Left lung (tissue), 10 donors: ENCODE data around the gene MPPED1. TPM values are rescaled to one million over a fixed set of nuclear protein-coding genes. Genes with fewer than 3 reads are reported as not detected.

Source experiments
- ATAC-seq: fragments of 200-7000 bp; cut with Tn5 transposase; one replicate; pipeline ENCODE4 v1.9.1; 2020; ENCODE audit warnings: moderate library complexity
- DNase-seq, 4 donors: peaks; one replicate each; pipeline ENCODE4 v3.0.0-alpha.2; 2013 to 2020
- H3K27ac ChIP-seq, 2 donors: fragments of 200-600 bp; sonication (generic) in 1 of 2; one replicate each; pipeline versions ENCODE4 v1.5.0 to v1.8.0; 2020 to 2021
- H3K27me3 ChIP-seq, 2 donors: fragments of 200-600 bp; sonication (generic) in 1 of 2; one replicate each; pipeline versions ENCODE4 v1.5.0 to v1.8.0; 2020 to 2021
- H3K36me3 ChIP-seq, 2 donors: fragments of 200-600 bp; sonication (generic) in 1 of 2; one replicate each; pipeline versions ENCODE4 v1.5.0 to v1.8.0; 2020 to 2021
- H3K4me1 ChIP-seq, 2 donors: fragments of 200-600 bp; one replicate each; pipeline ENCODE4 v1.8.0; 2021
- H3K4me3 ChIP-seq, 2 donors: fragments of 200-600 bp; sonication (generic) in 1 of 2; one replicate each; pipeline versions ENCODE4 v1.5.0 to v1.8.0; 2020 to 2021; ENCODE audit warnings: mild to moderate bottlenecking in 1 of 2
- H3K9me3 ChIP-seq, 2 donors: fragments of 200-600 bp; sonication (generic) in 1 of 2; one replicate each; pipeline versions ENCODE4 v1.5.0 to v1.8.0; 2020 to 2021
- intact Hi-C, 2 donors: fragments of 100-400 bp; cut with DNase I; formaldehyde crosslinking; loops; one replicate each; pipeline versions ENCODE4 v1.11.2 to v1.14.2; 2022
- polyA plus RNA-seq, 6 donors: library from polyadenylated mRNA; unstranded; fragments of 120-200 nt; gene quantifications; one replicate each; pipeline ENCODE4 v1.2.1, GENCODE V29; 2013; ENCODE audit not compliant: insufficient read length in 6 of 6
- total RNA-seq, 2 donors: library from RNA; stranded (reverse); fragmentation: NEBNext Ultra II Directional; extraction: Animal tissue kit (Norgen Biotek cat#: 25700); gene quantifications; one replicate each; pipeline ENCODE4 v1.2.1, GENCODE V29; 2021
- TF ChIP-seq, protein P1 (sequence below), 2 donors: fragments of 200-600 bp; sonication (generic) in 1 of 2; IDR thresholded peaks; one replicate each; pipeline versions ENCODE4 v1.5.0 to v1.8.0; 2021; ENCODE audit warnings: antibody characterized with exemption in 2 of 2
- donor health status: DM: no; HTN: yes; CAD: no.
- donor health status: DM: no; HTN: no; CAD: no.

MPPED1 gene
- total and polyA plus RNA-seq, 8 donors = 0.37 to 0.67 (median 0.52) TPM; not detected in 2

DNA sequence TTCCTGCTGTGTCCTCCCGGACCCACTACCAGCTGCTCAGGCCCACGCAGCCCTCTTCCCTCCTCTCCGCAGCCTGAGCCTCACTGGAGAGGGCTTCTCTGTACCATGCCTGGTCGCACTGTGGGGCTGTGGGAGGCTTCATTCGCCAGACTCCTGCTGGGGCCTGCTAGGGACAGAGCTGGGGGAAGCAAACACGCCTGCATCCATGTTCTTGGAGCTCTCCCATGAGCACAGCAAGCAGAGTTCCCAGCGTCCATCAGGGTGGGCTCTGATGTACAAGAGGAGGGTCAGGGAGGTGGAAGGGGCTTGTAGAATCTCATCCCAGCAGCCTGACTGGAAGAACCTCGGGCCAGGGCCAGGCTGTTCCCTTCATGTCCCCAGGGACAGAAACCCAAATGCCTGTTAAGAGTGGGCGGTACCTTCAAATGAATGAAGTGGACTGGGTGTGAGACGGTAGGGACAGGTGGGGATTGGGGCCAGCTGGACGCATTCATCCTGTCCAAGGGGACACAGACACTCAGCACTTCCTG lies 59.9 kb downstream of the MPPED1 start:
- Histone ChIP-seq H3K27ac (no peak overlapping the region), H3K27me3 (peaks cover 0 to 56% of the 10 kb centered on the region in 2 donors), H3K4me3 (no peak overlapping the region), H3K9me3 (no peaks in the 10 kb centered on the region), H3K4me1 (no peaks in the 10 kb centered on the region), H3K36me3 (no peaks in the 10 kb centered on the region)
- TF ChIP-seq, protein P1, sequence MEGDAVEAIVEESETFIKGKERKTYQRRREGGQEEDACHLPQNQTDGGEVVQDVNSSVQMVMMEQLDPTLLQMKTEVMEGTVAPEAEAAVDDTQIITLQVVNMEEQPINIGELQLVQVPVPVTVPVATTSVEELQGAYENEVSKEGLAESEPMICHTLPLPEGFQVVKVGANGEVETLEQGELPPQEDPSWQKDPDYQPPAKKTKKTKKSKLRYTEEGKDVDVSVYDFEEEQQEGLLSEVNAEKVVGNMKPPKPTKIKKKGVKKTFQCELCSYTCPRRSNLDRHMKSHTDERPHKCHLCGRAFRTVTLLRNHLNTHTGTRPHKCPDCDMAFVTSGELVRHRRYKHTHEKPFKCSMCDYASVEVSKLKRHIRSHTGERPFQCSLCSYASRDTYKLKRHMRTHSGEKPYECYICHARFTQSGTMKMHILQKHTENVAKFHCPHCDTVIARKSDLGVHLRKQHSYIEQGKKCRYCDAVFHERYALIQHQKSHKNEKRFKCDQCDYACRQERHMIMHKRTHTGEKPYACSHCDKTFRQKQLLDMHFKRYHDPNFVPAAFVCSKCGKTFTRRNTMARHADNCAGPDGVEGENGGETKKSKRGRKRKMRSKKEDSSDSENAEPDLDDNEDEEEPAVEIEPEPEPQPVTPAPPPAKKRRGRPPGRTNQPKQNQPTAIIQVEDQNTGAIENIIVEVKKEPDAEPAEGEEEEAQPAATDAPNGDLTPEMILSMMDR (IDR thresholded peaks at IDR 0.05) = no peak
- DNase-seq = no peak
- ATAC-seq = no peak
- intact Hi-C loops = no loop called here

DNA sequence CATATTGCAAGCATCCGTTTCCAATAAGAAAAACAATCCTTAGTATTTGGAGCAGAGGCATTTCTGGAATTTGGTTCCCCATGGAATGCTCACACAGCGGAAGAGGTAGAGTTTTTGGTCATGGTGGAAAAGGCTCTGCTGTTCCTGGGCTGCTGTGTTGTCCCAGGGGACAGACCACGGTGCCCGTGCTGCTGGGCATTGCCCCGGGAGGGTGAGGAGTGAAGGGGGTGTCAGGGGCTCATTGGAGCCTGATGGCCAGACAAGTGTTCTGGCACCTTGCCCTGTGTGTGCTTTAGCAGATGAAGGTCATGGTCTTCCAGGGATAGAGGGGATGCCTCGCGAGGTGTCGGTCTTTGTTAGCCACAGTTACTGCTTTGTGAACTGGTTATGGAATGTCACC lies 61.2 kb downstream of the MPPED1 start:
- DNase-seq (no peak), ATAC-seq (no peak)
- Histone ChIP-seq H3K4me3 (no peak overlapping the region), H3K27ac (no peak overlapping the region), H3K9me3 (no peaks in the 10 kb centered on the region), H3K4me1 (no peaks in the 10 kb centered on the region), H3K36me3 (no peaks in the 10 kb centered on the region), H3K27me3 (peaks cover 0 to 42% of the 10 kb centered on the region in 2 donors)
- intact Hi-C loops = no loop called here
- TF ChIP-seq, protein P1 (IDR thresholded peaks at IDR 0.05) = no peak

DNA sequence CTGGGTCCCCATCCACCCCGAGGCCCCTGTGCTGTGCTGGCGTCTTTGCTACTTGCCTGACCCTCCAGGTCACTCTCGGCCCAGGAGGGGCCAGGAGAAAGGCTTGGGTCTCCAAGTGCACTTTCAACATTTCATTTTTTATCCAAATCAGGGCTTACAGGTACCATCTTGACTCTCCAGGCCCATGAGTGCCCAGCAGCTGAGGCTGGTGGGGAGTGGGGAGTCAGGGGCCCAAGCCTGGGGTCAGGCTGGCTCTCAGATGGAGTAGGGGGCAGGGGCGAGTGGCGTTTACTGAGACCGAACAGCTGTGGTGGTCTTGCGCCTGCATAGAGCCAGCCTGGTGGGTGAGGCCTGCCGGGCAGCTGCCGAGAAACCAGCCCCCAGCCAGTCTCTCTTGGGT lies 61.6 kb downstream of the MPPED1 start:
- Histone ChIP-seq H3K27ac (no peak overlapping the region), H3K4me3 (no peak overlapping the region), H3K4me1 (no peaks in the 10 kb centered on the region), H3K27me3 (peaks cover 0 to 38% of the 10 kb centered on the region in 2 donors), H3K9me3 (no peaks in the 10 kb centered on the region), H3K36me3 (no peaks in the 10 kb centered on the region)
- intact Hi-C loops = no loop called here
- DNase-seq (no peak), ATAC-seq (no peak)
- TF ChIP-seq, protein P1 (IDR thresholded peaks at IDR 0.05) = no peak

DNA sequence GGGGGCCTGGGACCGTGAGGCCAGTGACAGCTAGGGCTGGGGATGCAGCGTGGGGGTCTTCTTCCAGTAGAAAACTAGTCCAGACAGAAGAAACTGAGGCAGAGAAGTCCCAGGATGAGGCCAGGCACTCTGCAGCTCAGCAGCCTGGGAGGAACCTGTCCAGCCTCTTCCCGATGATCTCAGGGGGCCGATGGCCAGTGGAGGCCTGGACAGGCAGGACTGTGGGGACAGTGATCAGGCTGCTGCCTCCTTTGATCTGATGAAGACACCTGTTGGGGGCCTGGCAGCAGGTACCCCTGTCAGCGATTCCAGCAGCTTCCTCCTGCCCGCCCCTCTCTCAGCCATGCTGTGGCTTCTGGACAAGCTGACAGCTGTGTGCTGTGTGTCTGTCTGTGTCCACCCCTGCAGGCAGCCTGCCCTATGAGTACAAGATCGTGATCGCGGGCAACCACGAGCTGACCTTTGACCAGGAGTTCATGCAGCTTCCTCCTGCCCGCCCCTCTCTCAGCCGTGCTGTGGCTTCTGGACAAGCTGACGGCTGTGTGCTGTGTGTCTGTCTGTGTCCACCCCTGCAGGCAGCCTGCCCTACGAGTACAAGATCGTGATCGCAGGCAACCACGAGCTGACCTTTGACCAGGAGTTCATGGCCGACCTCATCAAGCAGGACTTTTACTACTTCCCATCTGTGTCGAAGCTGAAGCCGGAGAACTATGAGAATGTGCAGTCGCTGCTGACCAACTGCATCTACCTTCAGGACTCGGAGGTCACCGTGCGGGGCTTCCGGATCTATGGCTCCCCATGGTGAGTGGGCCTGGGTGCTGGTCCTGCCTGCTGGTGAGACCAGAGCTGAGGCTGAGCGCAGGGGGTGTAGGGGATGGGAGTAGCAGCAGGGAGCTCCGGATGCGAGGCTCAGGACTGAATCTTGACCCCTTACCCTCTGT lies 62.6 kb downstream of the MPPED1 start:
- no peak overlapping the region for H3K27ac ChIP-seq
- TF ChIP-seq, protein P1 (IDR thresholded peaks at IDR 0.05) = no peak
- no peak overlapping the region for H3K4me3 ChIP-seq
- intact Hi-C loops = no loop called here
- no peaks in the 10 kb centered on the region for H3K4me1 ChIP-seq
- no peaks in the 10 kb centered on the region for H3K9me3 ChIP-seq
- DNase-seq = peak in 1 of 4 donors; percentile 59
- no peaks in the 10 kb centered on the region for H3K36me3 ChIP-seq
- H3K27me3 ChIP-seq = peaks cover 0 to 28% of the 10 kb centered on the region in 2 donors
- no peak for ATAC-seq

DNA sequence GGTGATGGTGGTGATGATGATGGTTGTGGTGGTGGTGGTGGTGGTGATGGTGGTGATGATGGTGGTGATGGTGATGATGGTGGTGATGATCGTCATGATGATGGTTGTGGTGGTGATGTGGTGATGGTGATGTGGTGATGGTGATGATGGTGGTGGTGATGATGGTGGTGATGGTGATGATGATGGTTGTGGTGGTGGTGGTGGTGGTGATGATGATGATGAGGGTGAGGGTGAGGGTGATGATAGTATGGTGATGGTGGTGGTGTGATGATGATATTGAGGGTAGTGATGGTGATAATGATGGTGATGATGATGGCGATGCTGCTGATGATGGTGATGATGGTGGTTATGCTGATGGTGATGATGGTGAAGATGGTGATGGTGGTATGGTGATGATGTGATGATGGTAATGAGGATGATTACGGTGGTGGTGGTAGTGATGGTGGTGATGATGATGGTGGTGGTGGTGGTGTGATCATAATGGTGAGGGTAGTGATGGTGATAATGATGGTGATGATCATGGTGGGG lies 63.8 kb downstream of the MPPED1 start:
- H3K27me3 ChIP-seq = peaks cover 0 to 21% of the 10 kb centered on the region in 2 donors
- TF ChIP-seq, protein P1 (IDR thresholded peaks at IDR 0.05) = no peak
- H3K4me3 ChIP-seq = no peak overlapping the region
- intact Hi-C loops = no loop called here
- H3K36me3 ChIP-seq = no peaks in the 10 kb centered on the region
- H3K4me1 ChIP-seq = no peaks in the 10 kb centered on the region
- no peak for DNase-seq
- no peak for ATAC-seq
- no peak overlapping the region for H3K27ac ChIP-seq
- H3K9me3 ChIP-seq = no peaks in the 10 kb centered on the region
